Smooth muscle cell of the pulmonary artery (primary cell): ENCODE measurements around the gene ZFP30. TPM values are rescaled to one million over a fixed set of nuclear protein-coding genes. Genes with fewer than 3 reads are reported as not detected.

ENCODE experiments used
- total RNA-seq: library from RNA; depleted of rRNA; stranded (reverse); fragments of >200 nt; gene quantifications from 2 replicates; pipeline ENCODE4 v1.2.3, GENCODE V29; 2014

The ZFP30 gene
- total RNA-seq, result 14.9 and 17.1 TPM in 2 replicates

GRCh38 chr19:37655301-37655688, at the start of gene ZFP30:
Gene ZFP30 (minus strand): TSS chr19:37655465. CDS start chr19:37647822, 7,643 bp downstream.

GRCh38 chr19:37594304-37594981, 60.8 kb downstream of the ZFP30 start, which contains the start of the genes ZNF540 and ZNF571:
Gene ZNF540 (plus strand): TSS chr19:37594876. CDS start chr19:37598448, 3,572 bp downstream.
Gene ZNF571 (minus strand): TSS chr19:37594792. CDS start chr19:37586676, 8,116 bp downstream.

Other genes starting within 250 kb of the ZFP30 start
- gene ZNF569, start 188.0 kb downstream of the ZFP30 start, total RNA-seq, result 6.7 and 7.5 TPM in 2 replicates
- 9.3 and 9.8 TPM in 2 replicates for gene ZNF570, start 186.1 kb downstream of the ZFP30 start, total RNA-seq
- 1.2 and 2.9 TPM in 2 replicates for gene ZNF793, start 148.5 kb downstream of the ZFP30 start, total RNA-seq
- 3.2 and 3.7 TPM in 2 replicates for gene ZNF571, start 60.7 kb downstream of the ZFP30 start, total RNA-seq
- 0.69 and 0.72 TPM in 2 replicates for gene ZNF540, start 60.6 kb downstream of the ZFP30 start, total RNA-seq
- 6.5 and 6.8 TPM in 2 replicates for gene ZNF607, start 64.3 kb upstream of the ZFP30 start, total RNA-seq
- gene ZNF573, start 124.1 kb upstream of the ZFP30 start, total RNA-seq, result 6.8 and 7.1 TPM in 2 replicates